Measurements from ENCODE around the gene CCDC85A. TPM values are rescaled to one million over a fixed set of nuclear protein-coding genes. Genes with fewer than 3 reads are reported as not detected.

Gene CCDC85A
- total and polyA plus RNA-seq, 9 donors: 0.17 to 6.8 (median 0.65) TPM

- intact Hi-C loops (cut with DNase I): no loop called here
- no peaks in the 10 kb centered on the region for H3K36me3 ChIP-seq
- H3K4me1 ChIP-seq (ENCODE audit: insufficient read depth): no peaks in the 10 kb centered on the region
- H3K4me3 ChIP-seq: no peak overlapping the region
- TF ChIP-seq CTCF (IDR thresholded peaks at IDR 0.05): no peak
- TF ChIP-seq POLR2A (IDR thresholded peaks at IDR 0.05): no peak
- no peak for TF ChIP-seq EP300 (IDR thresholded peaks at IDR 0.05)
- no peak overlapping the region for H3K27ac ChIP-seq
- H3K9me3 ChIP-seq: no peaks in the 10 kb centered on the region
- DNase-seq: no peak
- H3K27me3 ChIP-seq: no peaks in the 10 kb centered on the region
- 74 to 84% (median 82%) methylated on average over 4 of the region's 4 CpGs for WGBS, 3 donors
Observed at GRCh38 chr2:56347881-56348280, 164.1 kb downstream of the CCDC85A start.

- intact Hi-C loops (cut with DNase I): no loop called here
- 35 to 44% (median 42%) methylated on average over 6 of the region's 6 CpGs for WGBS, 3 donors
- no peak for DNase-seq
Observed at GRCh38 chr2:56348392-56349210, 164.8 kb downstream of the CCDC85A start.

GRCh38 chr2:56357655-56358295 is 174.0 kb downstream of the CCDC85A start:
- H3K4me3 ChIP-seq: no peak overlapping the region
- intact Hi-C loops (cut with DNase I): no loop called here
- no peaks in the 10 kb centered on the region for H3K36me3 ChIP-seq
- 78 to 87% (median 82%) methylated on average over 3 of the region's 3 CpGs for WGBS, 3 donors
- no peaks in the 10 kb centered on the region for H3K4me1 ChIP-seq (ENCODE audit: insufficient read depth)
- no peak overlapping the region for H3K27ac ChIP-seq
- DNase-seq: no peak
- no peaks in the 10 kb centered on the region for H3K9me3 ChIP-seq
- TF ChIP-seq POLR2A (IDR thresholded peaks at IDR 0.05): no peak
- no peak for TF ChIP-seq EP300 (IDR thresholded peaks at IDR 0.05)
- TF ChIP-seq CTCF (IDR thresholded peaks at IDR 0.05): no peak
- H3K27me3 ChIP-seq: no peaks in the 10 kb centered on the region

More at GRCh38 chr2:56348392-56349210, 164.8 kb downstream of the CCDC85A start:
- no peak for TF ChIP-seq CTCF (IDR thresholded peaks at IDR 0.05)
- TF ChIP-seq EP300 (IDR thresholded peaks at IDR 0.05): no peak
- TF ChIP-seq POLR2A (IDR thresholded peaks at IDR 0.05): no peak
- Histone ChIP-seq H3K27me3 (no peaks in the 10 kb centered on the region), H3K4me1 (ENCODE audit: insufficient read depth) (no peaks in the 10 kb centered on the region), H3K27ac (no peak overlapping the region), H3K36me3 (no peaks in the 10 kb centered on the region), H3K9me3 (no peaks in the 10 kb centered on the region), H3K4me3 (no peak overlapping the region)

- Histone ChIP-seq H3K27ac (no peak overlapping the region), H3K36me3 (no peaks in the 10 kb centered on the region), H3K4me3 (no peak overlapping the region), H3K4me1 (ENCODE audit: insufficient read depth) (no peaks in the 10 kb centered on the region), H3K9me3 (no peaks in the 10 kb centered on the region), H3K27me3 (no peaks in the 10 kb centered on the region)
- TF ChIP-seq EP300 (IDR thresholded peaks at IDR 0.05) (no peak), CTCF (IDR thresholded peaks at IDR 0.05) (no peak), POLR2A (IDR thresholded peaks at IDR 0.05) (no peak)
- intact Hi-C loops (cut with DNase I): no loop called here
- 75 to 84% (median 78%) methylated on average over 2 of the region's 2 CpGs for WGBS, 3 donors
- DNase-seq: no peak
Observed at GRCh38 chr2:56361844-56362243, 178.1 kb downstream of the CCDC85A start.

All from ovary (tissue), 9 donors.